ENCODE data around the gene MEIS2.

DNA sequence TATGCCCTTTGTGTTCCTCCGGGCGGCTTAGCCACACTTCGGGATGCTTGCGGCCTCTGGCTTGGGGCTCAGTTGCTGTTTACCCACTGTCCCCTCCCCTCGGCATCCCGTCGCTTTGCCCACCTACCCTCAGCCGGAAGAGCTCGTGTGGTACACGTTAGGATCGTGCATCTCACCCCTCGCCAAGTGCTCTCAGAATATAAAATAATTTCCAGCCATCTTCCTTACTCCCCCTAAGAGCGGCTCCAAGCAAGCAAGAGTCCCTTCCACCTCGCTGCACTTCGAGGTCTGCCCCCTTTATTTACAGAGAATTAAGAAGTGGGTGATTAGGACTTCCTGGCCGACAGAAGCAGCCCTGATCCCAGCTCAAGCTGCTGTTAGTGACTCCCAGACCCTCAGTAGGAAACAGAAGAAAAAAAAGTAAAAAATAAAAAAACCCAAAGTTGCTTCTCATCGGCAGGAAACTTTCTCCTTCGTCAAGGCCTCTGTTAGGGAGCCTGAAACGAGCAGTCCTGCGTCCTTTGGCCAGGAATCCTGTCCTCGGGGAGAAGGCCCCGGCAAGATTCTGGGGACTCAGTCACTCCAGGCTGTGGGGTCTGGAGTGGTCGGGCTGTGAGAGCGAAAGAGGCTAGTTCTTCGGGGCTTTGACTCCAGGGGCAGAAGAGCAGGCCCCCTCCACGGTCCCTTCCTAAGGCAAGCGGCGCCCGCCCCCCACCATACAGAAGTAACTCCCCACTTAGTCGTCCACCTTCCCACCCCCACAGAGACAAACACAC is 3.0 kb downstream of the MEIS2 start:
- TF ChIP-seq, protein P1, sequence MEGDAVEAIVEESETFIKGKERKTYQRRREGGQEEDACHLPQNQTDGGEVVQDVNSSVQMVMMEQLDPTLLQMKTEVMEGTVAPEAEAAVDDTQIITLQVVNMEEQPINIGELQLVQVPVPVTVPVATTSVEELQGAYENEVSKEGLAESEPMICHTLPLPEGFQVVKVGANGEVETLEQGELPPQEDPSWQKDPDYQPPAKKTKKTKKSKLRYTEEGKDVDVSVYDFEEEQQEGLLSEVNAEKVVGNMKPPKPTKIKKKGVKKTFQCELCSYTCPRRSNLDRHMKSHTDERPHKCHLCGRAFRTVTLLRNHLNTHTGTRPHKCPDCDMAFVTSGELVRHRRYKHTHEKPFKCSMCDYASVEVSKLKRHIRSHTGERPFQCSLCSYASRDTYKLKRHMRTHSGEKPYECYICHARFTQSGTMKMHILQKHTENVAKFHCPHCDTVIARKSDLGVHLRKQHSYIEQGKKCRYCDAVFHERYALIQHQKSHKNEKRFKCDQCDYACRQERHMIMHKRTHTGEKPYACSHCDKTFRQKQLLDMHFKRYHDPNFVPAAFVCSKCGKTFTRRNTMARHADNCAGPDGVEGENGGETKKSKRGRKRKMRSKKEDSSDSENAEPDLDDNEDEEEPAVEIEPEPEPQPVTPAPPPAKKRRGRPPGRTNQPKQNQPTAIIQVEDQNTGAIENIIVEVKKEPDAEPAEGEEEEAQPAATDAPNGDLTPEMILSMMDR (IDR thresholded peaks at IDR 0.05), result no peak
- TF ChIP-seq POLR2A (IDR thresholded peaks at IDR 0.05) (no peak), POLR2AphosphoS5 (IDR thresholded peaks at IDR 0.05) (no peak), EP300 (IDR thresholded peaks at IDR 0.05) (no peak)

Measured in suprapubic skin (tissue), 4 donors.